HUES6 (cell line): ENCODE data around the gene LASP1NB.

Experiments
- H3K27ac ChIP-seq: 2 replicates; pipeline ENCODE4 v1.7.0; 2013; ENCODE audit warnings: low read depth, mild to moderate bottlenecking, low read length, inconsistent platforms
- H3K27me3 ChIP-seq: 2 replicates; pipeline ENCODE4 v1.6.1; 2013; ENCODE audit warnings: low read length; ENCODE audit not compliant: control insufficient read depth, insufficient read depth
- H3K36me3 ChIP-seq: 2 replicates; pipeline ENCODE4 v1.6.1; 2013; ENCODE audit warnings: low read length; ENCODE audit not compliant: control insufficient read depth, insufficient read depth
- H3K4me1 ChIP-seq: 2 replicates; pipeline ENCODE4 v1.6.1; 2013; ENCODE audit warnings: low read length; ENCODE audit not compliant: control insufficient read depth, insufficient read depth
- H3K4me3 ChIP-seq: 2 replicates; pipeline ENCODE4 v1.5.1; 2013; ENCODE audit warnings: low read depth, low read length
- H3K9ac ChIP-seq: one replicate; pipeline ENCODE4 v1.6.1; 2013; ENCODE audit warnings: mild to moderate bottlenecking, low read length
- H3K9me3 ChIP-seq: 2 replicates; pipeline ENCODE4 v1.6.1; 2013; ENCODE audit warnings: low read depth, low read length; ENCODE audit not compliant: control insufficient read depth, insufficient read depth

The LASP1NB gene

DNA sequence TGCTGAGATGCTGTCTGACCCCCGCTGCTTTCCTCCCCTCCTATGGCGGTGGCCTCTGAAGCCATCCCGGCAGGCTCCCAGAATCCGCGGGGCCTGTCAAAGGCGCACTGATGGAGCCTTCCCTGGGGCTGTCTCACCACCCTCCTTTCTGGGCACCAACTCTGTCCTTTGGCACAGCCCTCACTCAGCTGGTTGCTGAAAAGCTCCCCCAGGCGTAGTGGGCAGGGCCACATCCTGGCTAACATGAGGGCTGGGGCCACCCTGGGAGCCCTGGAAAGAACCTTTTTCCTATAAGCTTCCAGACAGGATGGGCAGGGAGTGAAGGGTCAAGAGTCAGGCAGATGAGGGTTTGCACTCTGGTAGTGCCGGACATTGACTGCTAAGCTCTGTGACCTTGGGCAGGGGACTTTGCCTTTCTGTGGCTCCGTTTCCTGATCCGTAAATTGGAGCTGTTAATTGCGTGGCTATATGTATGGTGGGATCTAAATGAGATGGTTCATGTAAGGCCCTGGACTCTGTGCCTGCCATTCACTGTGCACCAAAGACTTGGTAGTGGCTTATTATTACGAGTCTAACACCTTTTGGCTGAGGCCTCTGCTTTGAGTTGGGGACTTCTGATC lies 27.6 kb upstream of the LASP1NB start:
- no peak overlapping the region for H3K27ac ChIP-seq
- H3K9ac ChIP-seq = no peak overlapping the region
- peaks cover 42% of the 10 kb centered on the region; the same call in 1 of the 2 replicates for H3K4me1 ChIP-seq
- H3K27me3 ChIP-seq = no peaks in the 10 kb centered on the region
- H3K9me3 ChIP-seq = no peaks in the 10 kb centered on the region
- peaks cover 61% of the 10 kb centered on the region for H3K36me3 ChIP-seq
- H3K4me3 ChIP-seq = no peak overlapping the region

DNA sequence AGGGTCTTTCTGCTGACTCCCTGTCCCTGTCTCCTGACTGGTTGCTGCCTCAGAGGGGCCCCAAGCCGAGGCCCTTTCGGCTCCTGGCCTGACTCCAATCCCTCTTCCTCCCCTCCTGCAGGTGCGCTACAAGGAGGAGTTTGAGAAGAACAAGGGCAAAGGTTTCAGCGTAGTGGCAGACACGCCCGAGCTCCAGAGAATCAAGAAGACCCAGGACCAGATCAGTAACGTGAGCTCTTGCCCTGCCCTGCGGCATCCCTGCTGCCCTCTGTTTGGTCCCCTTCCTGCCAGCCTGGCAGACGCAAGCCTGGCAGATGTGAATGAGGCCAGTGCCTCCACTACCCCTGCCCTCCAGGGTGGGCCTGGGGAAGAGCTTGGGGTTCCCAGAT lies 27.1 kb upstream of the LASP1NB start:
- Histone ChIP-seq H3K4me1 (peaks cover 37% of the 10 kb centered on the region; the same call in 1 of the 2 replicates), H3K27ac (no peak overlapping the region), H3K4me3 (no peak overlapping the region), H3K9me3 (no peaks in the 10 kb centered on the region), H3K27me3 (no peaks in the 10 kb centered on the region), H3K9ac (peak overlapping the region; percentile 12), H3K36me3 (peaks cover 61% of the 10 kb centered on the region)

DNA sequence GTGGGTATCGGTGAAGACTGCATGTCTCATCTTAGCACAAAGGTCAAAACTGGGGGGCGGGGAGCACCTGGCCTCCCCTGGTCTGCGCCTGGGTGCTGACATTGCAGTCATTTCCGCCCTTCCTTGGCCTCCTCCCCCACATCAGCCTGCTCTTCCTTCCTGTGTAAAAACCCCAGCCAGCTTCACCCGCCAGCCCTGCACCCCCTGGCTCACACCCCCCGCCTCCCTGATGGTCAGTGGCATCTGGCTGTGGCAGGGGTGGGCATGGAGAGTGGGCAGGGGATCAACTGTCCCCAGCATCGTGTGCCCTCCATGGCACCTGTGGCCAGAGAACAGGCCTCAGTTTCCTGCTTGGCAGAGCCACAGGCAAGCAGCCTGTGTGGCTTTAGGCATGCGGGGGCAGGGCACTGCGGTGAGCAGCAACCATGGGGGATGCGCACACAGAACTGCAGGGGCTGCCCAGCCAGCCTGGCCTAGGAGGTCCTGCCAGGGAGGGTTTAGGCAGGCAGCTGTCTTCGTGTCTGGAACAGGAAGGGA lies 26.5 kb upstream of the LASP1NB start:
- no peak overlapping the region for H3K27ac ChIP-seq
- H3K27me3 ChIP-seq = no peaks in the 10 kb centered on the region
- no peak overlapping the region for H3K4me3 ChIP-seq
- H3K36me3 ChIP-seq = peaks cover 65% of the 10 kb centered on the region
- H3K4me1 ChIP-seq = peaks cover 31% of the 10 kb centered on the region; the same call in 1 of the 2 replicates
- no peak overlapping the region for H3K9ac ChIP-seq
- no peaks in the 10 kb centered on the region for H3K9me3 ChIP-seq

DNA sequence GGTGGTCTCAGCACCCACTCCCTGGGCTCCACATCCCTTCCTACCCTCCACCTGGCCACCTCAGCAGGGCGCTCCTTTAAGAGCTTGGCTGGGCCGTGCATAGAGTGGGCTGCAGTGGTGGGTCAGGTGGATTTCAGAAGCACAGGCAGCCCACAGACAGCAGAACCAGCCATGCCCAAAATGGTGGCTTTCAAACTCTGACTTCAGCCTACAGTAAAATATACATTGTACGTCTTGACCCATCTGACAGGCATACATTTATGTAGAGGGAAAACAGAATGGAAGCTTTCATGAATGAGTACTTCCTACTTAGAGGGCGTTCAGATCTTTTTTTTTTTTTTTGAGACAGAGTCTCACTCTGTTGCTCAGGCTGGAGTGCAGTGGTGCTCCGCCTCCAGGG lies 26.0 kb upstream of the LASP1NB start:
- Histone ChIP-seq H3K4me3 (no peak overlapping the region), H3K4me1 (peaks cover 29% of the 10 kb centered on the region; the same call in 1 of the 2 replicates), H3K27ac (no peak overlapping the region), H3K9me3 (no peaks in the 10 kb centered on the region), H3K36me3 (peaks cover 62% of the 10 kb centered on the region), H3K9ac (no peak overlapping the region), H3K27me3 (no peaks in the 10 kb centered on the region)

GRCh38 chr17:38900978-38901656 lies 24.3 kb upstream of the LASP1NB start:
- Histone ChIP-seq H3K4me3 (no peak overlapping the region; the same call in 1 of the 2 replicates), H3K27ac (0 out of 2 replicates have a peak overlapping the region, but pooled peaks have one; percentile 31), H3K9ac (no peak overlapping the region), H3K27me3 (no peaks in the 10 kb centered on the region), H3K4me1 (peaks cover 26% of the 10 kb centered on the region; the same call in 1 of the 2 replicates), H3K36me3 (peaks cover 65% of the 10 kb centered on the region), H3K9me3 (no peaks in the 10 kb centered on the region)

GRCh38 chr17:38903404-38903803 lies 22.0 kb upstream of the LASP1NB start:
- Histone ChIP-seq H3K9ac (no peak overlapping the region), H3K27me3 (no peaks in the 10 kb centered on the region), H3K4me1 (peaks cover 31% of the 10 kb centered on the region), H3K4me3 (no peak overlapping the region), H3K27ac (no peak overlapping the region), H3K36me3 (peaks cover 52% of the 10 kb centered on the region), H3K9me3 (no peaks in the 10 kb centered on the region)

DNA sequence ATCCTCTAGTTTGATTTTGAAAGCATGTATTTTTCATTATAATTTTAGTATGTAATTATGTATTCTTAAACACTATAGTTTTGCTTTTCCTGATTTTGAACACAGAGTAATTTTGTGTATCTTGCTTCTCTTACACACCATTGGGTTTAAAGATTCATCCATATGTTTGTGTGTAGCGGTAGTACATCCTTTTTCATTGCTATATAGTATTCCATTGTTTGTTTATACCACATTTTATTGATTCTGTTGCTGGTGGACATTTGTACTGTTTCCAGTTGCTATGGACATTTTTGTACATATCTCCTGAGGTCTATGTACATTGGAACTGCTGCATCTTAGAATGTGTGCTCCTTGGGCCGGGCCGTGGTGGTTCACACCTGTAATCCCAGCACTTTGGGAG lies 20.5 kb upstream of the LASP1NB start:
- Histone ChIP-seq H3K9ac (no peak overlapping the region), H3K27me3 (no peaks in the 10 kb centered on the region), H3K36me3 (peaks cover 37% of the 10 kb centered on the region), H3K4me1 (peaks cover 27% of the 10 kb centered on the region), H3K9me3 (no peaks in the 10 kb centered on the region), H3K4me3 (no peak overlapping the region), H3K27ac (no peak overlapping the region)

GRCh38 chr17:38905375-38905774 lies 20.0 kb upstream of the LASP1NB start:
- no peak overlapping the region for H3K4me3 ChIP-seq
- peaks cover 27% of the 10 kb centered on the region for H3K4me1 ChIP-seq
- no peaks in the 10 kb centered on the region for H3K9me3 ChIP-seq
- peaks cover 36% of the 10 kb centered on the region for H3K36me3 ChIP-seq
- no peaks in the 10 kb centered on the region for H3K27me3 ChIP-seq
- H3K9ac ChIP-seq = no peak overlapping the region
- no peak overlapping the region for H3K27ac ChIP-seq

- Histone ChIP-seq H3K4me3 (no peak overlapping the region), H3K27ac (no peak overlapping the region), H3K27me3 (no peaks in the 10 kb centered on the region), H3K9me3 (no peaks in the 10 kb centered on the region), H3K4me1 (peaks cover 20% of the 10 kb centered on the region), H3K36me3 (peaks cover 42% of the 10 kb centered on the region), H3K9ac (no peak overlapping the region)
Measured at GRCh38 chr17:38906460-38907228, 18.8 kb upstream of the LASP1NB start.

DNA sequence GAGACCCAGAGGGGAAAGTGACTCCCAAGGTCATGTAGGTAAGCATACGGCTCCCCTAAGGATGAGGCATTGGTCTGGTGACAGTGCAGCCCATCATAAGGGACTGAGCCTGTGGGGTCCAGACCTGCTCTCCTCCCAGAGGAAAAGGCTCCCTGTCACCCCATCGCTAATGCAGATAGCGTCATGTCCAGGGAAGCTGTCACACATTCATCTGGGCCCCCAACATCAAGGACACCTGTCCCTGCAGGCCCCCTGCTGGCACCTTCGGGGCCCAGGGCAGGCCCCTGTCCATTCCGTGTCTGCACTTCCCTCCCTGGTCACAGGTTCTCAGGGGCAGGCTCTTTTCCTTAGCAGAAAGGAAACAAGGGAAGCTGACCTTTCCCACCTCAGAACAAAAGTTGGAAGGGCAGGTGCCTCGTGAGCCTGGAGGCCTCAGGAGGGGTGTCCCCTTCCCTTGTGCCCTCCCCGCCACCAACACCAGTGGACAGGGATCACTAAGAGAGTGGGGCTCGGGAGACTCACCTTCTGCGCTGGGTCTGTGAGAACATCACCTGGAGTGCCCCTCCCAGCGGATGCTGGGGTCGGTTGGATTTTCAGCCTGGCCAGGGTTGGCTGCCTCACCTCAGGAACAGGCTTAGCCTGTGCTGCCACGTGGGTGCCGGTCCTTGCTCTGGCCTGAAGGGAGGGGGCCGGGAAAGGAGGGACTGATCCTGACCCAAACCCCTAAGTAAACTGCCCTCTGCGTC lies 17.3 kb upstream of the LASP1NB start:
- no peak overlapping the region for H3K4me3 ChIP-seq
- H3K27ac ChIP-seq = no peak overlapping the region
- H3K36me3 ChIP-seq = peaks cover 46% of the 10 kb centered on the region
- H3K9me3 ChIP-seq = no peaks in the 10 kb centered on the region
- H3K4me1 ChIP-seq = peaks cover 20% of the 10 kb centered on the region
- H3K27me3 ChIP-seq = no peaks in the 10 kb centered on the region
- no peak overlapping the region for H3K9ac ChIP-seq
